DMS153 (cell line): ENCODE data around the gene BMPR2.
"Not testable (repeated sequence)": the region's sequence is repeated elsewhere in the genome, so short reads cannot be mapped to it uniquely, and the experiment has no call there.

ENCODE experiments used
- DNase-seq: peaks from one replicate; lab custom pipeline; 2025; lab: John Stamatoyannopoulos, UW

The BMPR2 gene

DNA sequence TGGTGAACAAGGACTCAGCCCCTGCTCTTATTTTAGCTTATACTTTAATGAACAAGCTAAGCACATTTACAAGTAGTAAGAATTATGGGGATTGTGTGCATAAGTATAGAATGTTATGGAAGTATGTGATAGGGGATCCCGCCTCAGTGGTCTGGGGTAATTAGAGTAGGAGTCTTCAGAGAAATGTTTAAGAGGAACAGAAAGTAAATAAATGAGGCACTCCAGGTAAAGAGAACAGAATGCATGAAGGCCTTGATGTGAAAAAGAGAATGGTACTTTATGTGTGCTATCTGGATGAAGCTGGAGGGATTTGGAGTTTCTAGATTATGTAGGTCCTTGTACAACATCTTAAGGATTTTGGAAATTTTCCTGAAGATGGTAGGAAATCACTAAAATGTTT, 76.6 kb downstream of the BMPR2 start:
- no peak for DNase-seq

DNA sequence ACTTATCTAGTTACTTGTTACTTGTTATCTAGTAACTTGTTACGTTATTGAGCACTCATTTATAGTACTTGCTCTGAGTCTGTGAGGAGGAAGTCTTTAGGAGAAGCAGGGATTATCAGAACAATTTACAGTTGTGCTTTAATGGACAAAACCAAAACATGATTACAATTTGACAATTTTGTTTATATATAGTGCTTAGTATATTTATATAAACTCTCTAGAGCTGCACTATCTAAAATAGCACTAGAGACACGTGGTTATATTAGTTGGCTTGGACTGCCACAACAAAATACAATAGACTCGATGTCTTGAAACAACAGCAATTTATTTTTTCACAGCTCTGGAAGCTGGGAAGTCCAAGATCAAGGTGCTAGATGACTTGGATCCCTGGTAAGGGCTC, 78.4 kb downstream of the BMPR2 start:
- DNase-seq, result no peak

- DNase-seq, result no peak
Observed at GRCh38 chr2:202455114-202455513, 79.0 kb downstream of the BMPR2 start.

DNA sequence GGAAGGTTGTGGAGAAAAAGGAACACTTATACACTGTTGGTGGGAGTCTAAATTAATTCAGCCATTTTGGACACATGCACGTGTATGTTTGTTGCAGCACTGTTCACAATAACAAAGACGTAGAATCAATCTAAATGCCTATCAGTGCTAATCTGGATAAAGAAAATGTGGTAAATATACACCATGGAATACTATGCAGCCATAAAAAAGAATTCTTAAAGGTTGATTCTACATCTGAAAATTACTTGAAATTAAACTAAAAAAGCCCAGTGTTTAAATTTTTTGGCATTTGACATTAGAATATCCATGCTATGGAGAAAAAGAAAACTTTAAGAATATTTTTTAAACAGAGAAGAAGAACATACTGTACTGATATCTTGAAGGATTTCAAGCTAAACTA, 84.0 kb downstream of the BMPR2 start:
- DNase-seq, result no peak

GRCh38 chr2:202479090-202479489, 103.0 kb downstream of the BMPR2 start:
- DNase-seq, result no peak

DNA sequence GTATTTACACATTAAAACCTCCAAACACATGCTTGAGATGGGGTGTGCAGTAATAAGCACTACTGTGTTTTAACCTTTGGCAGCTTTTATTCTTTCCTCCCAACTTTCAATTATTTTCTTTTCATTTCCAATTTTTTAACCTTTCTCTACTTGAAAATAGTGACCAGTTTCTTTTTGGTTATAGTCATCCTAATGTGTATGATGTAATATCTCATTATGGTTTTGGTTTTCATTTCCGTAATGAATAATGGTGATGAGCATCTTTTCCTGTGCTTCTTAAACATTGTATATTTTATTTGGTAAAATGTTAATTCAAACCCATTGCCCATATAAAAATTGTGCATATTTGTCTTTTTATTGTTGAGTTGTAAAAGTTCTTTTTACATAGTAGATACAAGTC, 103.5 kb downstream of the BMPR2 start:
- no peak for DNase-seq

GRCh38 chr2:202486351-202486750, 110.2 kb downstream of the BMPR2 start:
- DNase-seq, result no peak

- DNase-seq, result no peak
Observed at GRCh38 chr2:202488671-202489070, 112.5 kb downstream of the BMPR2 start.

GRCh38 chr2:202490479-202490878, 114.4 kb downstream of the BMPR2 start:
- no peak for DNase-seq

GRCh38 chr2:202491514-202491913, 115.4 kb downstream of the BMPR2 start:
- no peak for DNase-seq

DNA sequence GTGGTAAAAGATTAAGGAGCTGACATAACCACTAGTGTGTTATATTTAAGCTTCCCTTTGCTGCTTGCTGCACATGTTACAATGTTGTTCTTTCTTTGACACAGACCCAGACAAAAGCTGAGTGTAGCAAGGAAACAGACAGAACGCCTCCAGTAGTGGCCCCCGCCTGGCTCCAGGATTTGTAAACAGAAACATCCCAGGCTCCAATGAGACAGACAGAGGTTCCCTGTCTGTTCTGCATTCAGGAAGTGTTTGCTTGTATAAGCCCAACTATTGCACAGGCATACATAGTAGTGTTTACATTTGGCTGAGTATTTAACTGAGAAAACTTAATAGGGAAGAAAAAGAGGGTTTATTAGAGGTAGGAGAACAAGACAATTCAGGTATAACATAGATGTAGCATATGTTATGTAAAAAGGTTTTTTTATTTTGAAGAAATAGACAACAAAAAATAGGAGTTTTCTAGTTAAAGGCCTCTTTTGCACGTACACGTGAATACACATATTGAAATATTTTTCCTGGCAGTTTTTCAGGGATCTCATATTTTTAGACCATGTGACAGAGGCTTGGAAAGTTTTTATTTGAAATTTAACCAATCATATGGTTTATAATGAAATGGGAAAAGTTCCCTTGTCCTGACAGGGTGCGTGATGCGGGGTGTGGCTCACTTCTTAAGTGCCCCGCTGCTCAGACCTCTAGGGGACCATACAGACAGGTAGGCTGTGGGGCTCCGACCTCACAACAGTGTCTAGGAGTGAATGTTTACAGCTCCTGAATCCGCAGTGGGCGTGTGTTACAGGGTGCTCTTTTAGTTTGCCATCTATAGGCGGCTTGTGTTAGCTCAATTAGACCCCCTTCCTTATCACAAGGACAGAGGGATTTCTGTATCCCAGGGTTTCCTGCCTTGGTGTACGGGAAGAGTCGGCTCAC, 118.4 kb downstream of the BMPR2 start:
- peak; percentile 90 for DNase-seq

- no peak for DNase-seq
Observed at GRCh38 chr2:202495230-202495604, 119.1 kb downstream of the BMPR2 start.

- DNase-seq, result not testable (repeated sequence)
Observed at GRCh38 chr2:202496835-202497472, 120.8 kb downstream of the BMPR2 start.

DNA sequence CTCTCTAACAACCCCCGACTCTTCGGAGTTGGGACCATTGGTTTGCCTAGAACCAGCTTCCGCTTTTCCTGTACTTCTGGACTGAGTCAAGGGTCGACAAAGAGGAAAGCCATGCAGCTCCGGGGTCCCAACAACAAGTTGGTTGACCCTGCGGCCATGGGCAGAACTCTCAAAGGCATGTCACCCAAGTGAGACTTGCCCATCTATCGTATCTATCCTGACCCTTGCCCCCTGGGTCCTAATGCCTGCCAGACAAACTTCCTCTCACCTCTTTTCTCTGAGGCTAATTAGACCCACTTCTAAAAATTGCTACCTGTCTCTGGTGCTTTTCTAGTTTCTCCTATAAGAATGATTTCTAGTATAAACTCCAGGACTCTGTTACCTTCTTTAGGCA, 121.3 kb downstream of the BMPR2 start:
- DNase-seq, result not testable (repeated sequence)

DNA sequence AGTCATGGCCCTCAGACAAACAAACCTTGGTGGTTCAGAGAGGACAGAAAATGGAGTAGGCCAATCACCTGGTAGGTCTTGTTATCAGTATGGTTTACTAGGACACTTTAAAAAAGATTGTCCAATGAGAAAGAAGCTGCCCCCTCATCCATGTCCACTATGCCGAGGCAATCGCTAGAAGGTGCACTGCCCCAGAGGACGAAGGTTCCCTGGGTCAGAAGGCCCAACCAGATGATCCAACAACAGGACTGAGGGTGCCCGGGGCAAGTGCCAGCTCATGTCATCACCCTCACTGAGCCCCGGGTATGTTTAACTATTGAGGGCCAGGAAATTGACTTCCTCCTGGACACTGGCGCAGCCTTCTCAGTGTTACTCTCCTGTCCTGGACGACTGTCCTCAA, 123.7 kb downstream of the BMPR2 start:
- DNase-seq, result not testable (repeated sequence)

DNA sequence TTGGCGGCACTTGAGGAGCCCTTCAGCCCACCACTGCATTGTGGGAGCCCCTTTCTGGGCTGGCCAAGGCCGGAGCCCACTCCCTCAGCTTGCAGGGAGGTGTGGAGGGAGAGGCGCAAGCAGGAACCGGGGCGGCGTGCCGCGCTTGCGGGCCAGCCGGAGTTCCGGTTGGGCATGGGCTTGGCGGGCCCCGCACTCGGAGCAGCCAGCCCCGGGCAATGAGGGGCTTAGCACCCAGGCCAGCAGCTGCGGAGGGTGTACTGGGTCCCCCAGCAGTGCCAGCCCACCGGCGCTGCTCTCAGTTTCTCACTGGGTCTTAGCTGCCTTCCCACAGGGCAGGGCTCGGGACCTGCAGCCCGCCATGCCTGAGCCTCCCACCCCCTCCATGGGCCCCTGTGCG, 127.1 kb downstream of the BMPR2 start:
- not testable (repeated sequence) for DNase-seq

DNA sequence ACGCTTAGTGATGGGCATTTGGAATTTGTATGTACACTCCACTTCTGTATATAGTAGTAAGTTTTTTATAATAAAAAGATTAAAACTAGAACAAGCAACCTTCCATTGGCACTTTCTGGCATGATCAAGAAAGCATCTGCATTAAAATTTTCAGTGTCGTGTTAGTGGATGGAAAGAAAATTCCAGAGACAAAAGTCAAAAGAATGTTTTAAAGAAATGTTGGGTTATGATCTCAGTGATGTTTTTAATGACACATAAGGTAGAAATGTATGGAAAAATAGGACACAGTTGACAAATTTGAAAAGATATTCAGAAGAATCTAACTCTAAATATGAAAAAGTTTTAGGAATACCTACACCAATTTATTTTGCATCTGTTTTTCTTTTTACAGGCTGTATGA, 132.6 kb downstream of the BMPR2 start:
- no peak for DNase-seq

GRCh38 chr2:202510911-202511310, 134.8 kb downstream of the BMPR2 start:
- no peak for DNase-seq

GRCh38 chr2:202512176-202512575, 136.0 kb downstream of the BMPR2 start:
- DNase-seq, result no peak

GRCh38 chr2:202514732-202515131, 138.6 kb downstream of the BMPR2 start:
- DNase-seq, result no peak

DNA sequence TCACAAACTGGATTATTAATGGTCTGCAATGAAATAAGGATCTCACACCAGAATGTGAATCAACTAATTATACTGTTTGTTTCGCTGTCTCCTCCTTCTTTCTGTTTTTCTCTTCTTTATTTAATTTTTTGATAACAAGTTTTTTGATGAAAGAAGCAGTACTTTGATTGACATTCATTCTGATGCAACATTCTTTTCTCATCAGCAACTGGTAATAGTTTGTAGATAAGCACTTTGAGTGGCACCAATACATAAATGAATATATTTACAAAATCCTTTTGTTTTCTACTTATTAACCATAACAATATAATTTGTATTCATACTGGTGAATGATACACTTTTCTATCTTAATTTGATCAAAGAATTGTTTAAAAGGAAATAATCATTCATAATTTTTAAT, 143.3 kb downstream of the BMPR2 start:
- no peak for DNase-seq

GRCh38 chr2:202521470-202521869, 145.3 kb downstream of the BMPR2 start:
- DNase-seq, result no peak

DNA sequence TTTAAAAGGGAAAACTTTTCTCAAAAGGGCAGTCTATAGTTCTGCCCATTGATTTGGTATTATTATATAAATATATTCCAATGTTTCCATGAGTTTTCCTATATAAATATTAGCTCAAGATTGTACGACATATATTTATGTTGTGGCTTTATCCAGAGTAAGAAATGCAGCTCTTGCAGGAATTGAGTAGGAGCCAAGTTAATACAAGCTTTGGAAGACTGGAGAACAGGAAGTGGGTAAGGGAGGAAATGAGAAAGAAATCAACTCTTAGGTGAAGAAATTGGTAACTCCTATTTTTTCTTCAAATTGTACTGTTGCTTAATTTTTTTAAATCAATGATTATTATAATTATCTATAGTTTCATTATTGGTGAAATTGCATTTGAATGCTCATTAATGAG, 153.3 kb downstream of the BMPR2 start:
- DNase-seq, result no peak

DNA sequence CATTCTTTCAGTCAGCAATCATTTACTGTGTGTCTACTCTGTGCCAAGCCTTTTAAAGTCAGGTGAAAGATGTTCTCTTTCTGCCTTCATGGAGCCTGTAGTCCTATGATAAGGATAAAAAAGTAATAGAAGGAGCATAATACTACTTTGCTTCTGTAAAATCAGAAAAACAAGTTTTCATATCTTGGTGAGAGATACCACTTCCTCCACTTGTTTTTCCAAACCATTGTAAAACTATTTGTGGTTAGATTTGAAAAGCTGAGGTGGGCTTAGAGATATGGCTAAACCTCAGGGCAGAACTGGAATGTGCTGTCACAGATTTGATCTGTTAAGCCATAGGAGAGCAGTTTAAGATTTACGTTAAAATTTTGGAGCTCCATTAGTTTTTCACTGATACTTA, 153.9 kb downstream of the BMPR2 start:
- no peak for DNase-seq
